ENCODE data around the gene TMEFF2.

Gene TMEFF2

DNA sequence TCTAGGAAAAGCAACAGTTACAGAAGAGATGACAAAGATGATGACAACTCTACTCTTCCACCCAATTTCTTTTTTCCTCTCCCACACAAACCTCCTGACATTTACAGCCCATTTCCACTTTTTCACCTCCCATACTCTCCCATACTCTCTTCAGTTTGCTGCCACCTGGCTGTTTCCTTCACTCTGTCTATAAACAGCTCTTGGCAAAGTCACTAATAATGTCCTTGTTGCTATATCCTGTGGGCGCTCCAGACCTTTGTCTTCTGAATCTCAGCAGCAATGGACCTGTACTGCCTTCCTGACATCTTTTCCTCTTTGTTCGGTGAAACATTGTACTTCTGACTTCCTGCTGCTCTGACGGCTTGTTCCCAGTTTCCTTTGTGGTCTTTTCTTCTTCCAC, 287.2 kb downstream of the TMEFF2 start:
- FAIRE-seq, result no peak
- no peak for DNase-seq (ENCODE audit: insufficient read length, low spot score)
- TF ChIP-seq, protein P1, sequence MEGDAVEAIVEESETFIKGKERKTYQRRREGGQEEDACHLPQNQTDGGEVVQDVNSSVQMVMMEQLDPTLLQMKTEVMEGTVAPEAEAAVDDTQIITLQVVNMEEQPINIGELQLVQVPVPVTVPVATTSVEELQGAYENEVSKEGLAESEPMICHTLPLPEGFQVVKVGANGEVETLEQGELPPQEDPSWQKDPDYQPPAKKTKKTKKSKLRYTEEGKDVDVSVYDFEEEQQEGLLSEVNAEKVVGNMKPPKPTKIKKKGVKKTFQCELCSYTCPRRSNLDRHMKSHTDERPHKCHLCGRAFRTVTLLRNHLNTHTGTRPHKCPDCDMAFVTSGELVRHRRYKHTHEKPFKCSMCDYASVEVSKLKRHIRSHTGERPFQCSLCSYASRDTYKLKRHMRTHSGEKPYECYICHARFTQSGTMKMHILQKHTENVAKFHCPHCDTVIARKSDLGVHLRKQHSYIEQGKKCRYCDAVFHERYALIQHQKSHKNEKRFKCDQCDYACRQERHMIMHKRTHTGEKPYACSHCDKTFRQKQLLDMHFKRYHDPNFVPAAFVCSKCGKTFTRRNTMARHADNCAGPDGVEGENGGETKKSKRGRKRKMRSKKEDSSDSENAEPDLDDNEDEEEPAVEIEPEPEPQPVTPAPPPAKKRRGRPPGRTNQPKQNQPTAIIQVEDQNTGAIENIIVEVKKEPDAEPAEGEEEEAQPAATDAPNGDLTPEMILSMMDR (IDR thresholded peaks at IDR 0.05; ENCODE audit: insufficient read depth, missing control alignments), result no peak

DNA sequence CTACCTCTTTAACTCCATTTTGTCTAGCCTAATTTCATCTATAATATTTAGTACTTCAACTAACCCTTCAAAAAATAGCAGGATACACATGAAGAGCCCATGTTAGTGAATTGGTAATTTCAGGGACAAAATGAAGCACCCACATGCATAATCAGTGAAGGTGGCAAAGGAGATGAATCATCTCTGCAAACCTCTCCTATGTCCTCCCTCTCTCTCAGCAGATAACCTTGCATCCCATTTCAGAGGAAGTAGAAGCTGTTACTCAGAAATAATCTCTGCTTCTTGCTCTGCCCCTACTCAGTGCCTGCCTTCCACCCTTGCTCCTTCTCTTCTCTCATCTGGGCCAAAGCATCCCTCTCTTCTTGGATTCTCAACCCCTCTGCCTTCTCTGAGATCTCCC, 287.6 kb downstream of the TMEFF2 start:
- no peak for FAIRE-seq

DNA sequence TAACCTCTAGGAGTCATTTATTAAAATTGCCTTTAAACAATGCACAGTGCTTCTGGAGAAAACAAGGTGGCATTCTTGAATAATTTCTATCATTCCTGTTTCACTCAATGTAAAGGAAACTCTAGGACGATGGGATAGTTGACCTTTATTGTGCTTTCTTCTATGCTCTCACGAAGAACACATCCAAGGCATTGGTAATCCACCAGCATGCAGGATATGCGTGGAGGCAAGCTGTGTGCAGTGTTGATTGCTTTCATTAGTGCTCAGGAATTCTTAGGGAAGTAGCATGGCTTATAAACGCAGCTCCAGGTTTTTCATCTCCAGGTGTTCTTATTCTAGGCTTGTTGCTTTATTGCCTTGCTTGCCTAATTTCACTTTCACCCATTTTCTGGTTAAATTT, 289.4 kb downstream of the TMEFF2 start:
- TF ChIP-seq, protein P1 (IDR thresholded peaks at IDR 0.05; ENCODE audit: insufficient read depth, missing control alignments), result no peak
- FAIRE-seq (no peak), DNase-seq (ENCODE audit: insufficient read length, low spot score) (no peak)

More for the DNA sequence above, 287.6 kb downstream of the TMEFF2 start:
- TF ChIP-seq, protein P1 (IDR thresholded peaks at IDR 0.05; ENCODE audit: insufficient read depth, missing control alignments), result no peak
- DNase-seq (ENCODE audit: insufficient read length, low spot score), result no peak

DNA sequence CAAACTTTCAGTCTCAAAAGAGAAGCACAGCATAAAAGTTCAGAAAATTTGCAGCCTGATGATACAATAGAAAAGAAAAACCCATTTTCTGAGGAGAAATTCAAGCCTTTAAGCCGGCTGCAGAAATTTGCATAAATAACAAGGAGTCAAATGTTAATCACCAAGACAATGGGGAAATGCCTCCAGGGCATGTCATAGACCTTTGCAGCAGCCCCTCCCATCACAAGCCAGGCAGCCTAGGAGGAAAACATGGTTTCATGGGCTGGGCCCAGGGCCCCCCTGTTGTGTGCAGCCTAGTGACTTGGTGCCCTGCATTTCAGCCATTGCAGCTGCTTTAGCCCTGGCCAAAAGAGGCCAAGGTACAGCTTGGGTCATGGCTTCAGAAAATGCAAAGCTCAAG, 293.7 kb downstream of the TMEFF2 start:
- DNase-seq (ENCODE audit: insufficient read length, low spot score) (no peak), FAIRE-seq (no peak)
- TF ChIP-seq, protein P1 (IDR thresholded peaks at IDR 0.05; ENCODE audit: insufficient read depth, missing control alignments), result no peak

DNA sequence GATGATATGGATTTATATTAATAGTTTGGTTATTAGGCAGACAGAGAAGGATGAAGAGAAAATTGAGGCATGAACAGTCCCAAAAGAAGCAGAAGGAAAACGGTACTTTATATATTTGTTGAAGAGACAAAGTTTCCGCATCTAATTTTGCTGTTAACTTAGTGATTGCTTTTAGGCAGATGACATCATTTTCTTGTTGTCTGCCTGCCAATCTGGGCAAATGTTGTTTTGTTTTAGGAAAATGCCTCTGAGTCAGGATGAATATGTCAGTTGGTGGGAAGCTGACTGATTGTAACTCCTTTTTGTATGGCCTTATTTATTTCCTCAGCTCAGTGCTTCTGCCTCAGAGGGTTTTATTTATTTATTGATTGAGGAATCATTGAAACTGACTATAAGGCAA, 295.3 kb downstream of the TMEFF2 start:
- DNase-seq (ENCODE audit: insufficient read length, low spot score) (no peak), FAIRE-seq (no peak)
- TF ChIP-seq, protein P1 (IDR thresholded peaks at IDR 0.05; ENCODE audit: insufficient read depth, missing control alignments), result no peak
